MCF 10A (cell line): Measurements from ENCODE around the gene DYNLT4. TPM values are rescaled to one million over a fixed set of nuclear protein-coding genes. Genes with fewer than 3 reads are reported as not detected.

Experiments used
- BruUV-seq: library from RNA; stranded (reverse); fragments of 400-500 nt; replicated peaks from 2 replicates; lab custom pipeline; 2021; lab: Mats Ljungman, UMichigan
- CTCF ChIA-PET: fragments of 300-600 bp; sonication (Branson Sonifier 250); formaldehyde crosslinking; extraction: SDS; loops from one replicate; lab custom pipeline; 2021; ENCODE audit warnings: antibody characterized with exemption, inconsistent platforms; lab: Yijun Ruan, JAX
- POLR2A ChIA-PET: fragments of 300-600, 350-650 bp; sonication (Branson Sonifier 250); formaldehyde crosslinking; extraction: SDS; loops from one replicate; lab custom pipeline; 2020; ENCODE audit warnings: antibody characterized with exemption, inconsistent platforms; lab: Yijun Ruan, JAX
- DNase-seq: peaks from one replicate; pipeline ENCODE4 v3.0.0-alpha.2; 2018; ENCODE audit not compliant: unreplicated experiment
- H3K27ac Mint-ChIP-seq: one replicate; pipeline ENCODE4 v1.8.0; 2022; ENCODE audit warnings: mild to moderate bottlenecking, low read depth, mixed read lengths; ENCODE audit not compliant: unreplicated experiment
- H3K27me3 Mint-ChIP-seq: one replicate; pipeline ENCODE4 v1.8.0; 2022; ENCODE audit warnings: mixed read lengths; ENCODE audit not compliant: insufficient read depth, unreplicated experiment
- H3K36me3 Mint-ChIP-seq: one replicate; pipeline ENCODE4 v1.8.0; 2022; ENCODE audit warnings: mild to moderate bottlenecking, moderate library complexity, mixed read lengths; ENCODE audit not compliant: insufficient read depth, unreplicated experiment
- H3K4me1 Mint-ChIP-seq: one replicate; pipeline ENCODE4 v1.8.0; 2022; ENCODE audit warnings: mixed read lengths; ENCODE audit not compliant: insufficient read depth, unreplicated experiment
- H3K4me3 Mint-ChIP-seq: one replicate; pipeline ENCODE4 v1.8.0; 2022; ENCODE audit warnings: mild to moderate bottlenecking, moderate library complexity, mixed read lengths; ENCODE audit not compliant: unreplicated experiment
- H3K9me3 Mint-ChIP-seq: one replicate; pipeline ENCODE4 v1.8.0; 2022; ENCODE audit warnings: mixed read lengths; ENCODE audit not compliant: unreplicated experiment
- CTCF ChIP-seq: fragments of 200-600 bp; IDR thresholded peaks from one replicate; pipeline ENCODE4 v1.8.0; 2022; ENCODE audit warnings: antibody characterized with exemption, mild to moderate bottlenecking; ENCODE audit not compliant: unreplicated experiment
- intact Hi-C: fragments of 100-400 bp; cut with micrococcal nuclease; formaldehyde crosslinking; loops from 2 replicates; pipeline ENCODE4 v1.14.1; 2022
- total RNA-seq: library from RNA; stranded (reverse); gene quantifications from 2 replicates; pipeline ENCODE4 v1.2.3, GENCODE V29; 2022

Gene DYNLT4
- total RNA-seq, 1 experiment from 2014 or later: not detected

DNA sequence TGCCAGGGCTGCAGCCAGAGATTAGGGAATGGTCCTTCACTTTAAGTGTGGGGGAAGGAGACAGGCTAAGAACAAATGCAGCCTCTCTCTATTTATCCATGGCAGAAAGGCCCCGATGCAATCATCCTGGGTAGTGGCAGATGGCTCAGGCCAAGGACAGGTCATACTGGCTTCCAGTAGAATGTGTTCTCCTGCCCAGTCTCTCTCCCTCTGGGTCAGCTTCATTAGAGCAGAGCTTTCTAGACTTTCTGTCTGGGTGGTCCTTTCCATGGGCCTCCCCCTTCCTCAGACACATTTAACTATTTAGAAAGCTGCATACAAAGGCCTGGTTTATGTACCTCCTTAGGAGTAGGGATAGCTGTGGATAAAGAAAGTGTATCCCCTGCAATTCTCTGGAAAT, 40.7 kb upstream of the DYNLT4 start:
- Mint-ChIP-seq H3K4me3 (no peak overlapping the region), H3K27me3 (no peaks in the 10 kb centered on the region), H3K9me3 (no peaks in the 10 kb centered on the region), H3K36me3 (peaks cover 14% of the 10 kb centered on the region), H3K4me1 (no peaks in the 10 kb centered on the region), H3K27ac (no peak overlapping the region)
- ChIA-PET POLR2A (interaction anchor here (0.7 to 1.1 kb wide), 2 partner anchors 164 to 173 kb away, joined by 3 to 5 read pairs; partner anchors contain the start of genes ARMH1, TMEM53 and UROD), CTCF (interaction anchor here (0.6 to 1.0 kb wide), 3 partner anchors 12 to 664 kb away, joined by 3 read pairs; no protein-coding TSS in a partner anchor)
- no peak for TF ChIP-seq CTCF
- no TSS peak for BruUV-seq
- intact Hi-C loops: no loop called here
- DNase-seq: no peak

GRCh38 chr1:44846985-44847384, 39.8 kb upstream of the DYNLT4 start:
- POLR2A ChIA-PET: no interaction called here
- no peaks in the 10 kb centered on the region for H3K9me3 Mint-ChIP-seq
- no peak for DNase-seq
- TF ChIP-seq CTCF: no peak
- peaks cover 18% of the 10 kb centered on the region for H3K36me3 Mint-ChIP-seq
- H3K4me1 Mint-ChIP-seq: no peaks in the 10 kb centered on the region
- H3K27me3 Mint-ChIP-seq: no peaks in the 10 kb centered on the region
- no TSS peak for BruUV-seq
- intact Hi-C loops: no loop called here
- CTCF ChIA-PET: interaction anchor here (0.6 to 1.8 kb wide), 2 partner anchors 11 to 665 kb away, joined by 3 to 7 read pairs; no protein-coding TSS in a partner anchor
- H3K4me3 Mint-ChIP-seq: no peak overlapping the region
- H3K27ac Mint-ChIP-seq: no peak overlapping the region

GRCh38 chr1:44842862-44843655, 35.9 kb upstream of the DYNLT4 start, which contains the start of gene PTCH2:
TSS of gene PTCH2 (minus strand) at chr1:44843253. CDS start at chr1:44842932, 321 bp downstream.
- POLR2A ChIA-PET: interaction anchor here (1.5 kb wide), 1 partner anchor 12 kb away, joined by 3 read pairs; no protein-coding TSS in a partner anchor
- Mint-ChIP-seq H3K9me3 (no peaks in the 10 kb centered on the region), H3K4me1 (no peaks in the 10 kb centered on the region), H3K4me3 (no peak within 1 kb of the TSS), H3K36me3 (peaks cover 5% of the 10 kb centered on the region), H3K27me3 (no peaks in the 10 kb centered on the region), H3K27ac (no peak within 1 kb of the TSS)
- TF ChIP-seq CTCF: no peak
- no peak for DNase-seq
- CTCF ChIA-PET: interaction anchor here (0.6 to 1.1 kb wide), 3 partner anchors 16 to 1086 kb away, joined by 3 to 4 read pairs (median 3); no protein-coding TSS in a partner anchor
- BruUV-seq: no TSS peak
- intact Hi-C loops: no loop called here

DNA sequence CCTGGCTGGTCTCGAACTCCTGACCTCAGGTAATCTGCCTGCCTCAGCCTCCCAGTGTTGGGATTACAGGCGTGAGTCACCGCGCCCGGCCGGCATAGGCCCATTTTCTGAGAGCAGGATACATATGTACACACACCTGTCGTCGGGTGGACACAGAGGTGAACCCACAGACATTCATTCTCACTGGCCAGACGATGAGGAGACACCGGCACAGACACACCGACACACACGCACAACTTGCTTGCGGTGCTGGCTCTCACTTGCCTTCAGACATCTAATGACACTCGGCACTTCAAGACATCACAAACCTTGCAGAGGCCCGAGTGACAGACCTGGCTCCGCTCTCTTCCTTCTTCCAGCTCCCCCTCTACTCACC, 35.3 kb upstream of the DYNLT4 start:
- ChIA-PET POLR2A (interaction anchor here (1.5 kb wide), 1 partner anchor 12 kb away, joined by 3 read pairs; no protein-coding TSS in a partner anchor), CTCF (interaction anchor here (0.6 to 1.1 kb wide), 3 partner anchors 16 to 1087 kb away, joined by 3 to 4 read pairs (median 3); no protein-coding TSS in a partner anchor)
- Mint-ChIP-seq H3K9me3 (no peaks in the 10 kb centered on the region), H3K27ac (no peak overlapping the region), H3K4me3 (no peak overlapping the region), H3K4me1 (no peaks in the 10 kb centered on the region), H3K27me3 (no peaks in the 10 kb centered on the region), H3K36me3 (peaks cover 5% of the 10 kb centered on the region)
- intact Hi-C loops: no loop called here
- no peak for TF ChIP-seq CTCF
- no peak for DNase-seq
- no TSS peak for BruUV-seq
